Loucy (cell line): Measurements from ENCODE around the gene SIM2.

Experiments used
- H2AFZ ChIP-seq: fragments of 200-600 bp; sonication (generic); 2 replicates; pipeline ENCODE4 v1.6.0; 2016; ENCODE audit warnings: antibody characterized with exemption, mild to moderate bottlenecking, low read length, moderate library complexity
- H3F3A ChIP-seq: fragments of 200-600 bp; 2 replicates; pipeline ENCODE4 v1.6.0; 2016; ENCODE audit warnings: antibody characterized with exemption, low read depth, mild to moderate bottlenecking
- H3K27me3 ChIP-seq: fragments of 200-600 bp; sonication (generic); 2 replicates; pipeline ENCODE4 v1.6.1; 2014; ENCODE audit warnings: low read length, mild to moderate bottlenecking; ENCODE audit not compliant: insufficient read depth, poor library complexity, severe bottlenecking
- H3K36me3 ChIP-seq: fragments of 200-600 bp; sonication (generic); 2 replicates; pipeline ENCODE4 v1.6.1; 2016; ENCODE audit warnings: low read length; ENCODE audit not compliant: insufficient read depth
- H3K4me1 ChIP-seq: fragments of 200-600 bp; sonication (generic); 2 replicates; pipeline ENCODE4 v1.5.1; 2014; ENCODE audit warnings: low read length, mild to moderate bottlenecking; ENCODE audit not compliant: insufficient read depth, poor library complexity, severe bottlenecking
- H3K4me2 ChIP-seq: fragments of 200-600 bp; sonication (generic); 2 replicates; pipeline ENCODE4 v1.6.0; 2014; ENCODE audit warnings: antibody characterized with exemption, low read length, low read depth, mild to moderate bottlenecking; ENCODE audit not compliant: poor library complexity, severe bottlenecking
- H3K4me3 ChIP-seq: fragments of 200-600 bp; sonication (generic); 2 replicates; pipeline ENCODE4 v1.5.1; 2014; ENCODE audit warnings: low read length, mild to moderate bottlenecking, mixed read lengths; ENCODE audit not compliant: poor library complexity, severe bottlenecking
- H3K79me2 ChIP-seq: fragments of 200-600 bp; sonication (generic); 2 replicates; pipeline ENCODE4 v1.6.1; 2014; ENCODE audit warnings: low read length; ENCODE audit not compliant: insufficient read depth
- H3K9ac ChIP-seq: fragments of 200-600 bp; sonication (generic); 2 replicates; pipeline ENCODE4 v1.6.0; 2014; ENCODE audit warnings: mild to moderate bottlenecking, low read depth, low read length, moderate library complexity; ENCODE audit not compliant: poor library complexity, severe bottlenecking
- H3K9me2 ChIP-seq: fragments of 200-600 bp; sonication (generic); replicated peaks from 2 replicates; pipeline ENCODE4 v1.6.1; 2016; ENCODE audit warnings: low read depth, low read length, mixed read lengths
- H3K9me3 ChIP-seq: fragments of 200-600 bp; sonication (generic); 2 replicates; pipeline ENCODE4 v1.6.1; 2014; ENCODE audit warnings: mild to moderate bottlenecking, antibody characterized with exemption, low read length, low read depth; ENCODE audit not compliant: insufficient read depth
- H4K20me1 ChIP-seq: fragments of 200-600 bp; sonication (generic); 2 replicates; pipeline ENCODE4 v1.6.0; 2014; ENCODE audit warnings: antibody characterized with exemption, low read length, mild to moderate bottlenecking; ENCODE audit not compliant: insufficient read depth, poor library complexity, severe bottlenecking
- CTCF ChIP-seq: fragments of 200-600 bp; sonication (generic); conservative IDR thresholded peaks from 2 replicates; pipeline ENCODE4 v1.5.1; 2014; ENCODE audit warnings: mild to moderate bottlenecking, antibody characterized with exemption, low read length
- EZH2phosphoT487 ChIP-seq: fragments of 200-600 bp; IDR thresholded peaks from 2 replicates; pipeline ENCODE4 v1.6.1; 2018; ENCODE audit warnings: antibody characterized with exemption, mild to moderate bottlenecking, moderate library complexity, borderline replicate concordance

The SIM2 gene

DNA sequence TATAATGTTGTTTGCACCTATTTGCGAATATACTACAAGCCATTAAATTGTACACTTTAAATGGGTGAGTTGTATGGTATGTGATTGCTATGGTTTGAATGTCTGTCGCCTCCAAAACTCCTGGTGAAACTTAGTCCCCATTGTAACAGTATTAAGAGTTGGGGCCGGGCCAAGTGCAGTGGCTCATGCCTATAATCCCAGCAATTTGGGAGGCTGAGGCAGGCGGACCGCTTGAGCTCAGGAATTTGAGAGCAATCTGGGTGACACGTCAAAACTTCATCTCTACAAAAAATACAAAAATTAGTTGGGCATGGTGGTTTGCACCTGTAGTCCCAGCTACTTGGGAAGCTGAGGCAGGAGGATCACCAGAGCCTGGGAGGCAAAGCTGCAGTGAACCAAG lies 12.0 kb upstream of the SIM2 start:
- H3K9ac ChIP-seq: no peak overlapping the region
- H4K20me1 ChIP-seq: no peaks in the 10 kb centered on the region
- H3K27me3 ChIP-seq: no peaks in the 10 kb centered on the region
- TF ChIP-seq CTCF (no peak), EZH2phosphoT487 (no peak)
- H3K9me3 ChIP-seq: no peaks in the 10 kb centered on the region
- H3K9me2 ChIP-seq: no peaks in the 10 kb centered on the region
- no peak overlapping the region for H2AFZ ChIP-seq
- H3K36me3 ChIP-seq: no peaks in the 10 kb centered on the region
- H3K79me2 ChIP-seq: no peaks in the 10 kb centered on the region
- H3K4me1 ChIP-seq: no peaks in the 10 kb centered on the region
- H3K4me2 ChIP-seq: no peak overlapping the region
- no peak overlapping the region for H3K4me3 ChIP-seq
- no peaks in the 10 kb centered on the region for H3F3A ChIP-seq

DNA sequence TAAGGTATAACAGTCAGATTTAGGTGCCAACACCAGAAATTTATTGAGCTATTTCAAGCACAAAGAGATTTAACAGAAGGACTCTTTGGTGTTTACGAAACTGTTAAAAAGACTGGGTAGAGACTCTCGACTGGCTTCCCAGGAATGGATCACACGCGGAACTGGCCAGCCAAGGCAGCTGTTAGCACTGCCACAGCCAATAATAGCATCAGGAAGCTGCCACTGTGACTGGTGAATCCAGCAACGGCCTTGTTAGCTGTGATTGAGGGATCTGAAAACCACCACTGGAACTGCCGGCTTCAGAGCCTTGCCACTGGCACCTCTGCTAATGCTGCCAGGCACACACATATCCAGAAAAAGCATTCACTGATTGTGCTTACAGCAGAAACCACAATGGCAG lies 10.6 kb upstream of the SIM2 start:
- no peak overlapping the region for H3K4me3 ChIP-seq
- no peak overlapping the region for H2AFZ ChIP-seq
- H4K20me1 ChIP-seq: no peaks in the 10 kb centered on the region
- H3K9me3 ChIP-seq: no peaks in the 10 kb centered on the region
- no peaks in the 10 kb centered on the region for H3K79me2 ChIP-seq
- TF ChIP-seq CTCF: no peak
- no peak for TF ChIP-seq EZH2phosphoT487
- H3K36me3 ChIP-seq: no peaks in the 10 kb centered on the region
- H3F3A ChIP-seq: no peaks in the 10 kb centered on the region
- H3K4me2 ChIP-seq: no peak overlapping the region
- H3K27me3 ChIP-seq: no peaks in the 10 kb centered on the region
- no peak overlapping the region for H3K9ac ChIP-seq
- no peaks in the 10 kb centered on the region for H3K9me2 ChIP-seq
- no peaks in the 10 kb centered on the region for H3K4me1 ChIP-seq

- TF ChIP-seq CTCF (no peak), EZH2phosphoT487 (no peak)
- H3K4me2 ChIP-seq: no peak overlapping the region
- no peak overlapping the region for H3K4me3 ChIP-seq
- H3F3A ChIP-seq: no peaks in the 10 kb centered on the region
- no peaks in the 10 kb centered on the region for H3K79me2 ChIP-seq
- H3K9me3 ChIP-seq: no peaks in the 10 kb centered on the region
- no peaks in the 10 kb centered on the region for H4K20me1 ChIP-seq
- H3K4me1 ChIP-seq: no peaks in the 10 kb centered on the region
- H3K36me3 ChIP-seq: no peaks in the 10 kb centered on the region
- H3K9me2 ChIP-seq: no peaks in the 10 kb centered on the region
- H3K9ac ChIP-seq: no peak overlapping the region
- H3K27me3 ChIP-seq: no peaks in the 10 kb centered on the region
- H2AFZ ChIP-seq: no peak overlapping the region
Observed at GRCh38 chr21:36689324-36689723, 9.6 kb upstream of the SIM2 start.
